ENCODE measurements around the gene IL1R2. TPM values are rescaled to one million over a fixed set of nuclear protein-coding genes. Genes with fewer than 3 reads are reported as not detected.

IL1R2 gene
- total RNA-seq, 1 donor = 0.36 TPM

DNA sequence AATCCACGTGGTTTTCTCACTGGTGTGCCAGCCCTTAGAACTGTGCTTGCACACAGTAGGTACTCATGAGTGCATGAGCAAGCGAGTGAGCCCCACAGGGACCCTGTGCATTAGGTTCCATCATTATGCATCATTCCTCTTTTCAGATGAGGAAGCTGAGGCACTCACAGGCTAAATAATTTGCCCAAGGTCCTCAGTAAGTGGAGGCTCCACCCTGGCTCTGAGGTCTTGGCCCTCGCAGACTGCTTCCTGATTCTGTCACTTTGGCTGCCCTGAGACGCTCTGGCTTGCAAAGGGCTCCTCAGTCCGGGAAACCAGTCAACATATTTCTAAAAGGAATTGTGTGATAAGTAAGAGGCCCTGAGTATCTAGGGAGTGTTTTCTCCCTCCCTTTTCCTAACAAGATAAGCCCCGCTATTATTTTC, 71.7 kb downstream of the IL1R2 start:
- H3K79me2 ChIP-seq (ENCODE audit: insufficient read depth, low read length) = no peaks in the 10 kb centered on the region
- DNase-seq (ENCODE audit: insufficient read length, low spot score, missing footprints) = peak; percentile 74
- H3K27me3 ChIP-seq (ENCODE audit: insufficient read depth, low read length) = no peaks in the 10 kb centered on the region
- peak overlapping the region; percentile 95 for H3K27ac ChIP-seq (ENCODE audit: low read depth, low read length)
- H3K4me1 ChIP-seq (ENCODE audit: insufficient read depth, low read length) = peaks cover 39% of the 10 kb centered on the region
- H2AFZ ChIP-seq (ENCODE audit: low read length) = no peak overlapping the region
- H3K36me3 ChIP-seq (ENCODE audit: insufficient read depth, low read length) = no peaks in the 10 kb centered on the region
- H3K4me3 ChIP-seq (ENCODE audit: insufficient read depth, low read length) = no peak overlapping the region
- H3K4me2 ChIP-seq (ENCODE audit: insufficient read depth, low read length) = peak overlapping the region; percentile 87
- no peak for TF ChIP-seq CTCF (IDR thresholded peaks at IDR 0.05; ENCODE audit: extremely low read depth, low read depth, low read length)
- H3K9me3 ChIP-seq (ENCODE audit: low read depth, low read length) = peaks cover 8% of the 10 kb centered on the region
- H4K20me1 ChIP-seq (ENCODE audit: insufficient read depth, low read length) = no peaks in the 10 kb centered on the region

GRCh38 chr2:102063941-102064678, 72.3 kb downstream of the IL1R2 start:
- peak overlapping the region; percentile 60 for H3K4me3 ChIP-seq (ENCODE audit: insufficient read depth, low read length)
- H3K79me2 ChIP-seq (ENCODE audit: insufficient read depth, low read length) = no peaks in the 10 kb centered on the region
- peaks cover 39% of the 10 kb centered on the region for H3K4me1 ChIP-seq (ENCODE audit: insufficient read depth, low read length)
- TF ChIP-seq CTCF (IDR thresholded peaks at IDR 0.05; ENCODE audit: extremely low read depth, low read depth, low read length) = no peak
- no peaks in the 10 kb centered on the region for H4K20me1 ChIP-seq (ENCODE audit: insufficient read depth, low read length)
- H3K27ac ChIP-seq (ENCODE audit: low read depth, low read length) = peak overlapping the region; percentile 95
- H3K36me3 ChIP-seq (ENCODE audit: insufficient read depth, low read length) = no peaks in the 10 kb centered on the region
- H3K27me3 ChIP-seq (ENCODE audit: insufficient read depth, low read length) = no peaks in the 10 kb centered on the region
- peak overlapping the region; percentile 87 for H3K4me2 ChIP-seq (ENCODE audit: insufficient read depth, low read length)
- H2AFZ ChIP-seq (ENCODE audit: low read length) = peak overlapping the region; percentile 61
- peak; percentile 95 for DNase-seq (ENCODE audit: insufficient read length, low spot score, missing footprints)
- H3K9me3 ChIP-seq (ENCODE audit: low read depth, low read length) = peaks cover 8% of the 10 kb centered on the region

GRCh38 chr2:102064679-102065674, 73.2 kb downstream of the IL1R2 start:
- Histone ChIP-seq H4K20me1 (ENCODE audit: insufficient read depth, low read length) (no peaks in the 10 kb centered on the region), H3K27me3 (ENCODE audit: insufficient read depth, low read length) (no peaks in the 10 kb centered on the region), H3K79me2 (ENCODE audit: insufficient read depth, low read length) (no peaks in the 10 kb centered on the region), H3K9me3 (ENCODE audit: low read depth, low read length) (peaks cover 8% of the 10 kb centered on the region), H3K4me1 (ENCODE audit: insufficient read depth, low read length) (peaks cover 41% of the 10 kb centered on the region), H3K27ac (ENCODE audit: low read depth, low read length) (peak overlapping the region; percentile 95), H2AFZ (ENCODE audit: low read length) (peak overlapping the region; percentile 61), H3K36me3 (ENCODE audit: insufficient read depth, low read length) (no peaks in the 10 kb centered on the region), H3K4me3 (ENCODE audit: insufficient read depth, low read length) (peak overlapping the region; percentile 60), H3K4me2 (ENCODE audit: insufficient read depth, low read length) (peak overlapping the region; percentile 87)
- peak; percentile 63 for DNase-seq (ENCODE audit: insufficient read length, low spot score, missing footprints)
- TF ChIP-seq CTCF (IDR thresholded peaks at IDR 0.05; ENCODE audit: extremely low read depth, low read depth, low read length) = no peak
